GM19468 (cell line): ENCODE data around the gene EPB41L2.
"Not testable (repeated sequence)": the region's sequence is repeated elsewhere in the genome, so short reads cannot be mapped to it uniquely, and the experiment has no call there.

ENCODE experiments used
- ATAC-seq: cut with Tn5 transposase; IDR thresholded peaks from one replicate; pipeline ENCODE4 v1.9.1; 2021; ENCODE audit warnings: mild to moderate bottlenecking, moderate library complexity, moderate number of reproducible peaks; ENCODE audit not compliant: unreplicated experiment; ENCODE audit errors: extremely low read depth

EPB41L2 gene

DNA sequence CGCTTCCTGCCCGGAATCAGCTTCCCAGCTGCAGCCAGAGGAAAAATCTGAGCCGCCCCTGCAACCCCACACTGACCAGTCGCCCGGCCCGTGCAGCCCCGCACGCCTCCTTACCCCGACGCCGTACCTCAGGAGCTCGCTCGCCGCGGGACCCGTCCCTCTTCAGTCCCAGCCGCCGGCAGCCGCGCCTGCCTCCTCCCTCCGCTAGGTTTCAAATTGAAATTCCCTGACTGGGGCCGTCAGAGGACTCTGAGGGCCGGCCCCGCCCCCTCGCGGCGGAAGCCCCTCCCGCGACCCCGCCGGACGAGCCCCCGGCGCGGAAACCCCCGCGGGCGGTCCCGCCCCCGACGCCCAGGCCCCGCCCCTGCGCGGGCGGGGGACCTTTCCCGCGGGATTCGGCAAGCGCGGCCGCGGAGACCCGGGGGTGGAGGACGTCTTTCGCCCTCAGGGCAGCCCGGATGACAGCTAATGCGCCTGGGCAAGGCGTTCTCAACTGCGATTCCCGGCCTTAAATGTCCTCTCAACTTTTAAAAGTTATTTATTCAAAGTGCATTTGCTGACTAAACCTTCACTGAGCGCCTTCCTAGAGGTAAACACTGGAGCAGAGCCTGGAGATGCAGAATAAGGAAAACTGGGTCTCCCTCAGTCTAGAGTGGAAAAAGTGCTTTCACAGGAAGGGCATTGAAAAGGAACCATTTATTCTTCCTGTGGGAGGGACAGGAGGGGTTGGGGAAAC, at the start of gene EPB41L2:
EPB41L2 (minus strand) TSS at position 218 of the 736 bp plus-strand sequence. CDS start 106,760 bp downstream, outside the sequence.
- ATAC-seq: peak; percentile 84

- no peak for ATAC-seq
Observed at GRCh38 chr6:131112249-131112648, 49.2 kb upstream of the EPB41L2 start.

DNA sequence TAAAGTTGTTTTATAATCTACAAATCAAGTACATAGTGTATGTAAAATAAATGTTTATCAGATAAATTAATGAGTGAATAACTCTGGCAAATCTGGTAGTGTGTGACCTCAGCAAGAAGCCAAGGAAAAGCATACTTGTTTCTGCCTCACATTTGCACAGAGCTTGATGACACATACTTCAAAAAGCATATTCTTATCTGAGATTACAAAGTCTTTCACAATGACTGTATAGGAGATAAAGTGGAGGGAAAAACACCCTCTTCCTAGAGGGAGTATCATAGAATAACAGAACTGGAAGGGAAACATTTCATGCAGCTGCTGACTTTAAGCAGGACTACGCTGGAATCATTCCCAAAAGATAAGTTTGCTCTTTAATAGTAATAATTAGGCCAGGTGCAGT, 44.1 kb upstream of the EPB41L2 start:
- no peak for ATAC-seq

GRCh38 chr6:131103901-131104300, 40.9 kb upstream of the EPB41L2 start:
- no peak for ATAC-seq

DNA sequence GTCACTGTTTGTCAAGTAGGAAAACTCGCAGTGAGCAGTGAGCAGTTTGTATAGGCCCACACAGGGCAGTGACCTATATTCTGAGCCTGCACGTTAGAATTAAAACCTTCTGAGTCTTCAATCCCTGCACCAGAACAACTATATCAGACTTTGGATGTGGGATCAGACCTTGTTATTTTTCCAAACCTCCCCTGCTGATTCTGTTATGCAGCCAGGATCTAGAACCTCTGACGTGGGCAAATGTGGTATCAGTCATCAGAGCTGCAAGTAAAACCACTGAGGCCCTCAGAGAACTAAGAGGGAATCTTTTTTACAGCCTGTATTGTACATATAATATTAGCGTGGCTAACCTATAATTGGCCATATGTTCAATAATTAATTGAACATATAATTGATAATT, 40.3 kb upstream of the EPB41L2 start:
- no peak for ATAC-seq

- ATAC-seq: no peak
Observed at GRCh38 chr6:131101911-131102680, 39.1 kb upstream of the EPB41L2 start.

GRCh38 chr6:131096786-131097185, 33.7 kb upstream of the EPB41L2 start:
- ATAC-seq: no peak

DNA sequence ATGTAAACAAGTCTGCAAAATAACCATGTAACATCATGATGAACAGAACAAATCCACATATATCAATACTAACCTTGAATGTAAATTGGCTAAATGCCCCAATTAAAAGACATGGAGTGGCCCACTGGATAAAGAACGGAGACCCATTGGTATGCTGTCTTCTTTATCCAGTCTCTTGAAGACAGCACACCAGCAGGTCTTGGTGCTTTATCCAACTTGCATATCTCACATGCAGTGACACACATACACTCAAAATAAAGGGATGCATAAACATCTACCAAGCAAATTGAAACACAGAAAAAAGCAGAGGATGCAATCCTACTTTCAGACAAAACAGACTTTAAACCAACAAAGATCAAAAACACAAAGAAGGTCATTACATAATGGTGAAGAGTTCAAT, 30.3 kb upstream of the EPB41L2 start:
- ATAC-seq: no peak

- ATAC-seq: not testable (repeated sequence)
Observed at GRCh38 chr6:131091944-131092343, 28.9 kb upstream of the EPB41L2 start.

DNA sequence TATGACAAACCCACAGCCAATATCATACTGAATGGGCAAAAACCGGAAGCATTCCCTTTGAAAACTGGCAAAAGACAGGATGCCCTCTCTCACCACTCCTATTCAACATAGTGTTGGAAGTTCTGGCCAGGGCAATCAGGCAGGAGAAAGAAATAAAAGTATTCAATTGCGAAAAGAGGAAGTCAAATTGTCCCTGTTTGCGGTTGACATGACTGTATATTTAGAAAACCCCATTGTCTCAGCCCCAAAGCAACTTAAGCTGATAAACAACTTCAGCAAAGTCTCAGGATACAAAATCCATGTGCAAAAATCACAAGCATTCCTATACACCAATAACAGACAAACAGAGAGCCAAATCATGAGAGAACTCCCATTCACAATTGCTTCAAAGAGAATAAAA, 27.3 kb upstream of the EPB41L2 start:
- ATAC-seq: not testable (repeated sequence)

DNA sequence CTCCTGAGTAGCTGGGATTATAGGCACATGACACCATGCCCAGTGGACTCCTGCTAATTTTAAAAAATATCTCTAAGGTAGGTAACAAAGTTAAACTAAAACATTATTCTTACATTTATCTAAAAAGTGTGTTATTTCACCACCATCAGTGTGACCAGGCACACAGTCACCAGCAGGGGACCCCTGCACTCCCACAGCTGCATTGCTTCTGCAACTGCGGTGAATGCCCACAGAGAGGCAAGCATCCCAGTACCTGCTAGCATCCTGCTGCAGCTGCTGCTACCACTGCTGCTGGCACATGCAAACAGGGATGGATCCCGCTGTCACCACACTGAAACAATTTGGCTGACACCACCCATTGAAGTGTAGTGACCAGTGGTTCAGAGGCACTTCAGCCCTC, 21.9 kb upstream of the EPB41L2 start:
- no peak for ATAC-seq

DNA sequence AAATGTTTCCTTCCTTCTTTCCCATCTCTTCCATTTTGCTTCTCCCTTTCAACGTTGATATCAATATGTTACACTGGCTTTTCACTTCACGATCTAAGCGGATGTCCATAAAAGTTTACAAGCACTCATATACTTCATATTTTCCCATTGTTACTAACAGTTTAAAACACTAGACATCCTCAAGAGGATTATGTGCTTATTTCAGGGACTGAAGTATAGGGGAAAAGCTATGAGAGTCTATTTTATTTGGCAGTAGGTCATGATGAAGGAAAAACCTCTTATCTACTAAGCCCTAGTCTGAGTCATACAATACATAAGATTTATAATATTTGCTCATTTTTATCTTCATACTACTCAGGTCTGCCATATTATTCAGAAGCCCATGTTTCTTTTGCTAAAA, 20.6 kb upstream of the EPB41L2 start:
- ATAC-seq: no peak

DNA sequence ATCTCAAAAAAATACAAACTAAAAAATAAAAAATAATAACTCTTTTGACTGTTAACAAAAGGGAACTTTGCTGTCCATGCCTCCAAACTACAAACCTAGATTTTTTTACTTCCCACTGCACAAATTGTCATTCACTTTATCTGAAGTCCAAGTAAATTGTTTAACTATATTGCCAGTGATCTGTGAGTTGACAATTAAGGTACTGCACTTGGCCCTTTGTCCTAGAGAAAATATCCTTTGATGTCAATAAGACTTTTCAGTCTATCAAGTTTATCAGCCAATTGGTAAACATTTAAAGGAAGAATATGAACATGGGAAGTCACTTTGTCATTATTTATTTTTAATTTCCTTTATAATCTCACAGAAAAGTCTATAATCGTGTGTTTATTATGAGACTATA, 19.3 kb upstream of the EPB41L2 start:
- no peak for ATAC-seq

DNA sequence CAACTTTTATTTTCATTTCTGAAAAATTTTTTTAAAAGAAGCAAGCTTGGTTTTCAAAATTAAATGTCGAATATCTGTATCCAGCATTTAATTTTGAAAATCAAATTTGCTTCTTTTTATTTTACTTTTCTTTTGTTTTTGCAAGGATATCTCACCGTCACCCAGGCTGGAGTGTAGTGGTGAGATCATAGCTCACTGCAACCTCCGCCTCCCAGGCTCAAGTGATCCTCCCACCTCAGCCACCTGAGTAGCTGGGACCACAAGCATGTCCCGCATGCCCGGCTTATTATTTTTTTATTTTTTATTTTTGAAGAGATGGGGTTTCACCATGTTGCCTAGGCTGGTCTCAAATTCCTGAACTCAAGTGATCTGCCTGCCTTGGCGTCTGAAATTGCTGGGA, 17.0 kb upstream of the EPB41L2 start:
- ATAC-seq: no peak

DNA sequence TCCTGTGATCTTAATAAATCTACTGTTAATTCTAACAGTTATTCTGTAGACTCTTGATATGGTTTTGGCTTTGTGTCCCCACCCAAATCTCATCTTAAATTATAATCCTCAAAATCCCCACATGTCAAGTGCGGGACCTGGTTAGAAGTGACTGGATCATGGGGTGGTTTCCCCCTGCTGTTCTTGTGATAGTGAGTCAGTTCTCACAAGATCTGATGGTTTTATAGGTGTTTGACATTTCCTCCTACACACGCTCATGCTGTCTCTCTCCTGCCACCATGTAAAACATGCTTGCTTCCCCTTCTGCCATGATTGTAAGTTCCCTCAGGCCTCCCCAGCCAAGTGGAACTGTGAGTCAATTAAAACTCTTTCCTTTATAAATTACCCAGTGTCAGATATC, 10.5 kb upstream of the EPB41L2 start:
- no peak for ATAC-seq

- ATAC-seq: no peak
Observed at GRCh38 chr6:131070061-131070460, 7.0 kb upstream of the EPB41L2 start.

- ATAC-seq: no peak
Observed at GRCh38 chr6:131068165-131068564, 5.1 kb upstream of the EPB41L2 start.

- ATAC-seq: no peak
Observed at GRCh38 chr6:131067521-131067920, 4.5 kb upstream of the EPB41L2 start.

- no peak for ATAC-seq
Observed at GRCh38 chr6:131065824-131066171, 2.8 kb upstream of the EPB41L2 start.

GRCh38 chr6:131065112-131065823, 2.2 kb upstream of the EPB41L2 start:
- no peak for ATAC-seq

DNA sequence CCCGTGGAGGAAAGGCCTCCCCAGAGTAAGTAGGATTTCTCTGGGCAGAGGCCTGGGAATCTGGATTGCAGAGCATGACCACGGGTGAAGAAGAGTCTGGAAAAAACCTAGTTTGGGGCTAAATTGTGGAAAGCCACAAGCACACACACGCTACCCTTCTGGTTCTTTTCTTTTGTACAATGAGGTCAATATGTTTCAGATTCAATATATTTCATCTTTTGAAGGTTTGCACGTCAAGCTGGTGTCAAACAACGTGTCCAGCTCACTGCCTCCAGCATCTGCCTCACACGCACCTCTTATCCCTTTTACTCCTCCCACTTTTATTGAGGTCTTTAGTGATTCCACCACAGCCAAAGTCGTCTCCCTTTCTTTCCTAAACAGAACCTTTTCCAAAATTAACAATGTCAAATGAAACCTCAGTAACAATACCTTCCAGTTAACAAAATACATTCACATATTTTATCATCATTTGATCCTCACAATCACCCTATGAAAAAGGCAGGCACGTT, 773 bp upstream of the EPB41L2 start:
- ATAC-seq: no peak
